ENCODE data around the gene NSF.

Gene NSF

DNA sequence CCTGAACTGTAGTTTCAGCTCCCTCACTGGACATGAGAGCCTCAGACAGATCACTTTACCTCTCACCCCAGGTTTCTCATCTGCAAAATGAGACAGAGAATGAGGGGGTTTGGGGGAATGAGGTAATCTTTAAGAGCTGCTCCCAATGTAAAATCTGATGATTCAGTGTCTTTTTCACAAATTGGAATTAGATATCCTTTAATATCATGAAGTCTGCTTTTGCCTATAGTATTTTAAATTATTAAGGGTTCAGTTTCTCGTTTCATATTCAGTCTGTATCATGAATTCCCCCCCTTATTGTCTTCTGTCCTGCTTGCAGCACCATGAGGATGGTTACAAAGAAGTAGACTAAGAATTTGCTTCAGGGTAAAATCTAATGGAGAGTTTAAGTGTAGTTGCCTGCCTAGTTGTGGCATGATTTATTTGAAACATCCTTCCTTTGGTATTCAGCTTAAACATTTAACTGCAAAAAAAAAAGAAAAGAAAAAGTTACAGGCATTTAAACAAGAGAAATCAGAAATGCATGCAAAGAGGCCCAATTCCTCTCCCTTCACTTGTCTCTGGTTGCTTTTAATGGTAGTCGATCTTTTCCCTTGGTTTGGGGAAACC lies 150.8 kb downstream of the NSF start:
- TF ChIP-seq, protein P1, sequence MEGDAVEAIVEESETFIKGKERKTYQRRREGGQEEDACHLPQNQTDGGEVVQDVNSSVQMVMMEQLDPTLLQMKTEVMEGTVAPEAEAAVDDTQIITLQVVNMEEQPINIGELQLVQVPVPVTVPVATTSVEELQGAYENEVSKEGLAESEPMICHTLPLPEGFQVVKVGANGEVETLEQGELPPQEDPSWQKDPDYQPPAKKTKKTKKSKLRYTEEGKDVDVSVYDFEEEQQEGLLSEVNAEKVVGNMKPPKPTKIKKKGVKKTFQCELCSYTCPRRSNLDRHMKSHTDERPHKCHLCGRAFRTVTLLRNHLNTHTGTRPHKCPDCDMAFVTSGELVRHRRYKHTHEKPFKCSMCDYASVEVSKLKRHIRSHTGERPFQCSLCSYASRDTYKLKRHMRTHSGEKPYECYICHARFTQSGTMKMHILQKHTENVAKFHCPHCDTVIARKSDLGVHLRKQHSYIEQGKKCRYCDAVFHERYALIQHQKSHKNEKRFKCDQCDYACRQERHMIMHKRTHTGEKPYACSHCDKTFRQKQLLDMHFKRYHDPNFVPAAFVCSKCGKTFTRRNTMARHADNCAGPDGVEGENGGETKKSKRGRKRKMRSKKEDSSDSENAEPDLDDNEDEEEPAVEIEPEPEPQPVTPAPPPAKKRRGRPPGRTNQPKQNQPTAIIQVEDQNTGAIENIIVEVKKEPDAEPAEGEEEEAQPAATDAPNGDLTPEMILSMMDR (conservative IDR thresholded peaks at IDR 0.05; ENCODE audit: low read depth): no peak
- ChIA-PET CTCF (no interaction called here), POLR2A (ENCODE audit: low non-redundant PET) (no interaction called here)
- DNase-seq (ENCODE audit: low spot score): no peak
- no peak overlapping the region for H3K27ac ChIP-seq

DNA sequence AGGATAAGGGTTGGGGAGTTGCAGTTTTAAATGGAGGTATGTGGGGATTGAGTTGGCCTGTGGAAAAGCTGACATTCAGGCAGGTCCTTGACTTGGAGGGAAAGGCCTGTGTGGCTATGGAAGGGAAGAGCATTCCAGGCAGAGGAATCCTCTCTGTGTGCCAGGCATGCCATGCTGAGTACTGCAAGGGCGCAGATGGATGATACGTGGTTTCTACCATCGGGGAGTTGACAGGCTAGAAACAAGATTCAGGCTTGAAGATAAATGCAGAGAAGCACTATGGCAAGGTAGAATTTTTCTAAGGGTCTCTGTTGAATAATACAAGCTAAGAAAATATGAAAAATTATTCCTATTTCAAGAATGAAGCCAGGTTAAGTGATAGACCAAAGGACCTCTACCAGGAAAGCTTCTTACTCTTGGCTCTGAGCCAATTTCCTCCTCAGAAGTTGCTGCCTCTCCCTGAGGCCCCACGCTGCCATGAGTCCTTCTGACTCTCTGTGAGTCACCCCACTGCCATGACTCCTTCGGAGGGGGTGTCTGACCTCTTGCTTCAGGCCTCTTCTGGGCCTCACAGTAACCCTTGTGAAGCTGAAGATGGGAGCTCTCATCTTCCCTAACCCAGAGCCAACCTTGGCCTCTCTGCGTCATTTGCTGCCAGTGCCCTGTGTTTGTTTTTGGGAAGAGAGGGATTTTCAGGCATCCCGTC lies 152.2 kb downstream of the NSF start:
- H3K27ac ChIP-seq: no peak overlapping the region; the same call in 1 of the 2 replicates
- TF ChIP-seq, protein P1 (conservative IDR thresholded peaks at IDR 0.05; ENCODE audit: low read depth): no peak
- ChIA-PET CTCF (interaction anchor here (0.6 kb wide), 1 partner anchor 1304 kb away, joined by 3 read pairs; no protein-coding TSS in a partner anchor), POLR2A (ENCODE audit: low non-redundant PET) (no interaction called here)
- DNase-seq (ENCODE audit: low spot score): peak; percentile 90

DNA sequence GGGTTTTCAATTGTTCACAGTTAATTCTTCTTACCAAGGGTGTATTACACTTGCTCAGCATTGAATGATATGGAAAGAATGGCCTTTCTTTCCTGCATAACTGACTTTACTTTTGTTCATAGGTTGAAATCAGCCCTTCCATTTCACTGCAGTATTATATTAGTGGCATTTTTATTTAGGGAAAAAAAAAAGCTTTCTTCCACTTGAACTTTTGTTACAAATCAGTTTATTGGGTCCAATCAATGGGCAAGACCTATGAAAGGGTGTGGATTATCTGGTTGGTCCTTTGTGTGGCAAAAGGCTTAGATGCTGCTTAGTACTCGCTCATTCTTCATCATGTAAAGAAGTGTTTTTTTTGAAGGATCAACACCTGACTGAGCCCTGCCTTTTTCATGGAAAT lies 154.0 kb downstream of the NSF start:
- CTCF ChIA-PET: no interaction called here

DNA sequence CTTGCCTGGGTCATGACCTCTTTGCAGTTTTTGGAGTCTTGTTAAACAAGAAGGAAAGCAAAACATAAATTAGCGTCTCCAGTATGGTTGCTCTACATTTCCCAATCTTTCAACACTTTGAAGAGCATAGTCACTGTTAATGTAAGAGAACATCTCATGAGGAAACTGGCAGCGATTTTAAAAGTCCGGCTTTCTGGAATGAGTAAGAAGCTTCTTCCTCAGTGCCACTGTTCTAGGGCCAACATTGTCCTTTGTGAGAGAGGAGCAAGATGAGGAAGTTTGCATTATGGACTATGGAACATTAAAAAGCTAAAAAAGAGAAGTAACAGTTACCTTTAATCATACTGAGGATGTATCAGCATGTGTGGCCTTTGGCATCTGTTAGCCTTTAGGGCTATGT lies 154.9 kb downstream of the NSF start:
- TF ChIP-seq, protein P1 (conservative IDR thresholded peaks at IDR 0.05; ENCODE audit: low read depth): no peak
- CTCF ChIA-PET: interaction anchor here (0.5 kb wide), 1 partner anchor 32 kb away, joined by 3 read pairs; no protein-coding TSS in a partner anchor
- DNase-seq (ENCODE audit: low spot score): no peak
- no peak overlapping the region for H3K27ac ChIP-seq
- POLR2A ChIA-PET (ENCODE audit: low non-redundant PET): no interaction called here

More for the DNA sequence above, 154.0 kb downstream of the NSF start:
- no peak overlapping the region for H3K27ac ChIP-seq
- POLR2A ChIA-PET (ENCODE audit: low non-redundant PET): no interaction called here
- TF ChIP-seq, protein P1 (conservative IDR thresholded peaks at IDR 0.05; ENCODE audit: low read depth): no peak
- DNase-seq (ENCODE audit: low spot score): no peak

DNA sequence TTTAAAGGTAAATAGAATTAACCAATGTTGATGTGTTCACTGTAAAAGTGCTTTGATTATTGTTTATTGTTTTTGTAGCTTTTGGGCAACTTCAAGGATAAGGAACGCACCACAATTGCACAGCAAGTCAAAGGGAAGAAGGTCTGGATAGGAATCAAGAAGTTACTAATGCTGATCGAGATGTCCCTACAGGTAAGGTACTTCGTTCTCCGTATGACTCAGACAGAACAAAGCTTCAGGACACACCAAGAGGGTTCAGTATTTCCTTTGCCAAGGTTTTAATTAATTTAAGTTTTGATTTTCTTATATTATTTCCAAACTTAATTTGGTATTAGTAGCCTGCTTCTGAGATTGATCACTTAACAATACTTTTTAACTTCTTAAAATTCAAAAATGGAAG lies 161.0 kb downstream of the NSF start:
- TF ChIP-seq, protein P1 (conservative IDR thresholded peaks at IDR 0.05; ENCODE audit: low read depth): no peak
- ChIA-PET CTCF (no interaction called here), POLR2A (ENCODE audit: low non-redundant PET) (interaction anchor here (0.5 kb wide), 1 partner anchor 804 kb away, joined by 6 read pairs; no protein-coding TSS in a partner anchor)
- H3K27ac ChIP-seq: no peak overlapping the region
- no peak for DNase-seq (ENCODE audit: low spot score)

DNA sequence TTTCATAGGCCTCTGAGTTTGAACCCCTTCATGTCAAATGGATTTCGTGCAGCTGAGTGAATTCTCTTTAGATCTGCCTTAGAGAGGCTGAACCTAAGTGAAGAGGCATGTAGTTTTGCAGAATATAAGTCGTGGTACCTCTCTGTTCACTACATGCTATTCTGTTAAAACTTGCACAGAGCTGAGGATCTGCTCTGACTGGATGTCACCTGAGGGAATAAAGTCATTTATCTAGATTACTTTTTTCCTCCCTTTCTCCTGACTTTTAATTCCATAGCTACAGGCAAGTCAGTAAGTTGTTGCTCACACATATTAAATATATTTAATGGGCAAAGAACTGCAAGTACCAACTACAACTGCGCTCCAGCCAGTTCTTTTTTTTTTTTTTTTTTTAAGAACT lies 163.3 kb downstream of the NSF start:
- CTCF ChIA-PET: interaction anchor here (0.6 kb wide), 1 partner anchor 9 kb away, joined by 3 read pairs; no protein-coding TSS in a partner anchor
- no peak overlapping the region for H3K27ac ChIP-seq
- DNase-seq (ENCODE audit: low spot score): no peak
- TF ChIP-seq, protein P1 (conservative IDR thresholded peaks at IDR 0.05; ENCODE audit: low read depth): no peak
- POLR2A ChIA-PET (ENCODE audit: low non-redundant PET): no interaction called here
